Skin of body (tissue), 3 donors: ENCODE measurements around the gene CEL. TPM values are rescaled to one million over a fixed set of nuclear protein-coding genes. Genes with fewer than 3 reads are reported as not detected.

Source experiments
- DNase-seq: peaks from one replicate; lab custom pipeline; 2025; lab: John Stamatoyannopoulos, UW
- small RNA-seq: library from RNA; depleted of rRNA; stranded (forward); fragments of <200 nt; gene quantifications from one replicate; pipeline ENCODE3, GENCODE V24; 2014; ENCODE audit warnings: low replicate concordance
- total RNA-seq: library from RNA; depleted of rRNA; stranded (reverse); fragments of >200 nt; gene quantifications from one replicate; pipeline ENCODE4 v1.2.3, GENCODE V29; 2014

The CEL gene
- total RNA-seq, 1 donor from 2014 or later: 0.79 TPM

DNA sequence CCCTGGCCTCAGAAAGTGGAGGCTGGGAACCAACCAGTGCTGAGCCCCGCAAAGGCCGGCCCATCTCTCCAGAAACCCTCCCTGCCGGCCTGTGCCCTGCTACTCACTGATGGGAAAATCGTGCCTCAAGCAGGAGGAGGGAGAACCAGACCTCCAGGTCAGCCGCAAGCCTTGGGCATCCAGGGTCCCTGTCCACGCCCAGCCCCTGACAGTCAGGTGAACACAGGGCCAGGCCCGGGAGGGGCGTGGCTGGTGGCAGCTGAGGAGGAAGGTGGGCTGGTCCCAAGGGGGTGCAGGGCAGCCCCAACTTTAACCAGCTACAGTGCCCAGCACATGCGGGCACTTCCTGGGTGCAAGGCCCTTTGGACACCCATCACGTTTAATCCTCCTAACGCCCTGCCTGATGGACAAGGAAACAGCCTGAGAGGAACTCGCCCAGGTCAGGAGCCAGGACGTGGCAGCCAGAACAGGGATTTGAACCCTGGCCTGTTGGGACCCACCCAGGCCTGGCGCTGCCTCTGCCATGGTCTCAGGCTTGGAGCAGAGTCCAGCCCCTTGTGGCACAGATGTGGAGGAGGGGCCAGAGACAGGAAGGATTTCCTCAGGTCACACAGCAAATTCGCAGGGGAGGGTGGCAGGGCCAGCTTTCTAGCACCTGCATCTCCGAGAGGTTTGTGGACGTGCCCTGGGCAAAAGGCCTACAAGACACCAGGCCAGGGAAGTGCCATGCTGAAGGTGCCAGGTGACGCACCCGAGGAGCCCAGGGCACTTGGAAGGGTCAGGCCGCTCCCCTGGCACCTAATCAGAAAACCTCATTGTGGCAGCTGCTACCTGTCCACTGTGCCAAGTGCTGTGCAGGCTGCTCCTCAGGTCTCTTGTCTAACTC is 54.8 kb downstream of the CEL start:
- no peak for DNase-seq

GRCh38 chr9:133117271-133118178 is 55.7 kb downstream of the CEL start:
- no peak for DNase-seq

DNA sequence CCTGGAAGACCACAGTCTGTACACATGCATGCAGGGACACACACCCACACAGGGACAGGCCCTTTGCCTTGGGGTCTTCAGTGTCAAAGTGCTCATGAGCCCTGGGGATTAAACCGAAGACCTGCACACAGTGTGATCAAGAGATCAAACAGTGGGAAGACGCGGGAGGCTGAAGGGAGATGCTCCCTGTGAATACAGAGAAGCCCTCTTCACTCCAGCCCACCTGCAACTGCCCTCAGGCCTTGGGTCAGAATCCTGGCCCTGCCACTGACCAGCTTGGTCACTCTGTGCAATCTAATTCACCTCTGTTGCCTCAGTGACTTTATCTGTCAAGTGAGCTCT is 56.4 kb downstream of the CEL start:
- DNase-seq: no peak

DNA sequence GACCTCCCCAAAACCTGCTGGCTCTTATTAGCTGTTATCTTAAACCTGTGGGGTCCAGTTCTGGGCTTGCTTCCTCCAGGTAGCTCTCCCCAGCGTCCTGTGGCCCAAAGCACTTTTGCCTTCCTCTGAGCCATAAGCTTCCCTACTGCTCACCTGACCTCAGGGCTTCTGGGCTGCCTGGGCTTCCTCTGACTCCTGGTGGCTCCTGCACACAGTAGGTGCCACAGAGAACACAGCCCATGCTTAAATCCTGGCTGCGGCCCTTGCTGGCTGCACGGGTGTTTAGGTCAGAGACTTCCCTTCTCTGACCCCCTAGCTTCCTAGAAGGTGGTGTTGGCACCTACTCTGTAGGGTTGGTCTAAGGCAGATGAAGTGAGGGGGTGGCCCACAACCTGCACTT is 56.8 kb downstream of the CEL start:
- DNase-seq: no peak

DNA sequence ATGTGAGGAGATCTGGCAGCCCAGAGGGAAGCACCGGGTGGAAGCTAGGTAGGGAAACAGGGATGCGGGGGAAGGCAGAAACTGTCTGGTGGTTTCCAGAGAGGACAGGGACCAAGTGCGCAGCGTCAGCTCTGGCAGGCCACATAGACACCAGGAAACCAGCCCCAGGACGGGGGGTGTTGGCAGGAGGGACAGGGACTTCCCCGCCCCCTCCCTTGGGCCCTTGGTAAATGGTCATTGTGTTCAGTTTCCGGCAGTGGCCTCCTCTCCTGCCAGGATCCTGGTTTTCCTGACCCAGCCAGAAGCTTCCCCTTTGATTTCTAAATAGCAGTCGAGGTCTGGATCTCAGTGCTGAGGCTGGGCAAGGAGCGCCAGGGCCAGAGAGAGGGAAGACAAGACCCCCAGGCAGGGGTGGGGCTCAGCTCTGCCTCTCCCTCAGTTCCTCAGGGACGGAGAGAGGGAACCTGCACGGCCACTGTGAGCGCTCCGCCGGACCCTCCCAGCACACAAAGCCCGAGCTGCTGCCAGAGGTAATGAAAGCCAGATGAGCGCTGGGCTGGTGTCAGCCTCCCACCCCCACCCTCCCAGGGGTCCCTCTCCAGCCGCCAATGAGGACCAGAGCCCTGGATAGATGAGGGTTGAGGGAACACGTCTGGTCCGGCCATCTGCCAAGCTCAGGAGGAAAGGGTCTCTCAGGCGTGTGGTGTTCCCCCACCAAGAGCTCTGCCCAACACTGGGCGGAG is 57.5 kb downstream of the CEL start:
- DNase-seq: peak; percentile 51

DNA sequence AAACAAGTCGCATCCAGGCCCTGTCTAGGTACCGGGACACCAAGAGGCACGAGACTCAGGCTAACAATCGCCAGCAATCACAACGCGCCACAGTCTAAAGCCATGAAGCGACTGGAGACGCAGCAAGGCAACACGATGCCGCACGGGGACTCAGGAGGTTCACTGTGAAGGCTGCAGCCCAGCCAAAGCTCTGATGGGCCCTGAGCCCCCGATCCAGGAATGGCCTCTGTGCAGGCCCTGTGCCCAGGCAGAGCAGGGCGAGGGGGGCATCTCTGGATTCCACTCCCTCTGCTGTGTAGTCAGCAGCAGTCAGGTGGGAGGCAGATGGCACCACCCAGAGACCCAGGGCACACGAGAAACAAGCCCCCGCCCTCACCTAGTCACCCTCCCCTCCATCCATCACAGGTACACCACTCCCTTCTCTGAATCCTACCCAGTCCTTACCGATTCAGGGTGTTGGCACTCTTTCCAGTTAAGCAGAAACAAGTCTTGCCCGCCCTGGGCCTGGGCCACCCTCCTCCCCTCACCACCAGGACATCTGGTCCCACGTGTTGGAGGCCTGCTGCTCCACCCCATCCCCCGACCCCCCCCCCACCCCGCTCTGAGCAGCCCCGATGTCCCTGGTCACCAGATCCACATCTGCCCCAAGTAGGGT is 58.2 kb downstream of the CEL start:
- peak; percentile 25 for DNase-seq

GRCh38 chr9:133120501-133121197 is 58.9 kb downstream of the CEL start:
- no peak for DNase-seq

Small RNA genes lying within 50 kb of the gene (small RNA-seq; reads per million reads assigned to genes)
- gene MIR6877: not detected

Other genes with a start within 250 kb of the CEL start
- 1.1 TPM for gene AK8, start 183.7 kb upstream of the CEL start, total RNA-seq
- gene SPACA9, start 183.1 kb upstream of the CEL start, total RNA-seq: 2.1 TPM
- 38.6 TPM for gene TSC1, start 117.4 kb upstream of the CEL start, total RNA-seq
- 0.59 TPM for gene GFI1B, start 83.3 kb upstream of the CEL start, total RNA-seq
- gene GTF3C5, start 31.0 kb upstream of the CEL start, total RNA-seq: 25.7 TPM
- 47.4 TPM for gene RALGDS, start 59.3 kb downstream of the CEL start, total RNA-seq
- 3.4 TPM for gene GBGT1, start 101.9 kb downstream of the CEL start, total RNA-seq
- gene OBP2B, start 147.3 kb downstream of the CEL start, total RNA-seq: 0.30 TPM
- 0.39 TPM for gene ABO, start 213.2 kb downstream of the CEL start, total RNA-seq